ENCODE data around the gene ISCA2.
"Not testable (repeated sequence)": the region's sequence is repeated elsewhere in the genome, so short reads cannot be mapped to it uniquely, and the experiment has no call there.

Gene ISCA2

DNA sequence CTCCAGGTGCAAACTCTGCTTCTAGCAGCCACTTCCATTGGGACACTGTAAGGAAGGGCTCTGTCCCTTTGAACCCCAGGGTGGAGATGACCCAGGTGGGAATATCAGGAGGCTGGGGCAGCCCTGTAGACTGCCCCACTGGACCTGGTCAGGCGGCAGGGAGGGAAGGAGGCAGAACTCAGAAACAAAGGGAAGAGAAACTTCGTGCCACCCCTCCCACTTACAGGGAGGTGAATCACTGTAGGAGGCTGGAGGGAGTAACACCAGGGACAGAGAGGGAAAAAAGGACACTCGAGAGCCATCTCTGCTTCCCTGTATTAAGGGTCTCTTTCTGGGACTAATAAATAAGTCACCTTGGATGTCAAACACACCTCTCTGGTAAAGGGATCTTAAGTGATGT lies 37.4 kb downstream of the ISCA2 start:
- no peak for DNase-seq

DNA sequence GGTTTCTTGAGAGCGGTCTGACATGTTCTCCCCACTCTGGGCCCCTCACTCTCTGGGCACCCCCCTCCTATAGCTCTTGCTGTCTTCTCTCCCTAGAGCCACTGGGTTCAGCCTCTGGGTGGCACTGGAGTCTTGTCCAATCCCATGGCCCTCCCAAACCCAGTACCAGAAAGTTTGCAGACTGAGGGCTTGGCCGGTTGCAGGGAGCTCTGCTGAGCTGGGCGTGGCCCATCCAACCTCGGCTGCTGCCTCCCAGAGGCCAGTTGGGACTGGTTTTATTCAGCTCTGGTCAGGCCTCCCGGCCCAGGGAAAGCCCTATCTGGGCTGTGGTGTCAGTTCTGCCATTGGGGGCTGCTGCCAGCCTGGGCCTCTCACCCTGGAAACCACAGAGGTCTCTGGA lies 37.9 kb downstream of the ISCA2 start:
- no peak for DNase-seq

DNA sequence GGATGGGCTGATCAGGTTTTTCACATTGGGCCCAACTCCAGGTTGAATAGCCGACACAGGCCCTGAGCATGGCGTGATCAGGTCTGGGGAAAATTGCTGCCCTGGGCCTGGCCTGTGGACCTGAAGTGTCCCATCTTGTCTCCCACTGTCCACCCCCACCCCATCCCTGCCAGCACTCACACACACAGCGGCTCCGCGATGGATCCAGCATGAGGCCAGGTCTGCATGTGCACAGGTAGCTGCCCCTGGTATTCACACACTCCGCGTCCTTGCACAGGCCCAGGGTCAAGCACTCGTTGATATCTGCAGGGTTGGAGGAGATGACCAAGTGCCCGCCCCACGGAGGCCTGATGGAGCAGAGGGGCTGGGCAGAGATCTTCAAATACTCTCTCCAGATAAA lies 38.7 kb downstream of the ISCA2 start:
- DNase-seq: no peak

DNA sequence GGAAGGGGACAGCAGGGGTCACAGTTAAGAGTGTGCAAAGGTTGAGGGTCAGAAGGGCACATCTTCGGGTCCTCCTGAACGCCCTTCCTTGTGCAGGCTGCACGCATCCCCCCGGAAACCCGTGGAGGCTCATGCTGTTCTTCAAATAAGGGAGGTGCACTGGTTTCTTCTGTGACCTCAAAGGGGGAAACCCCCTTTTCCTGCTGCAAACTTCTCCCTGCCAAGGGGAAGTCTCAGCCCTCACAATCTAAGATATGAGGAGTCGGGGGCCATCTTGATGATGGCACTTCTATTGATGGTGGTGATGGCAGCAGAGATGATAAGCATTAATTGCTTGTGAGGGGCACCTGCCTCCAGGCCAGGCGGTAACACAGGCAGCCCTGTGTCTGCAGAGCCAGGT lies 40.0 kb downstream of the ISCA2 start:
- DNase-seq: no peak

DNA sequence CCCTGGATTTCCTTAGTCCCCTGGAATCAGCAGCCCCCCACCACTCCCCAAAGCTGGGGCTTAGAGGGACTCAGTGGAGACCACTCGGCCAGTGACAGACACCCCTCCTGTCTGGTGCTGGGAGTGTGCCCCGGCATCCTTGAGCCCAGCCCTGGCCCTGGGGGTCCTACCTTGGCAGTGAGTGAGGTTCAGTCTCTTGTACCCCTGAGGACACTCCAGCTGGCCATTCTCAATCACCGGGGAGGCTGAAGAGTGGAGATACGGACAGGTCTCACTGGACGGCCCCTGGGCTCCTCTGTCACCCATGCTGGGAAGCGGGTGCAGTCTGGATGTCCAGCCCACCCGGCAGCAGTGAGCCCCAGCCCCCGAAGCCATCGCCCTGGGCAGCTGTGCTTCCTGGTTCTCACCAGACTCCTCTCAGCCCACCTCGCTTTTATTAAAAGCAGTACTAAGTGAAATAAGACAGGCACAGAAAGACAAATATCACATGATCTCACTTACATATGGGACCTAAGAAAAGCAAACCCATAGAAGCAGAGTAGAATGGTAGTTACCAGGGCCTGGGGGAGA lies 42.3 kb downstream of the ISCA2 start:
- no peak for DNase-seq

DNA sequence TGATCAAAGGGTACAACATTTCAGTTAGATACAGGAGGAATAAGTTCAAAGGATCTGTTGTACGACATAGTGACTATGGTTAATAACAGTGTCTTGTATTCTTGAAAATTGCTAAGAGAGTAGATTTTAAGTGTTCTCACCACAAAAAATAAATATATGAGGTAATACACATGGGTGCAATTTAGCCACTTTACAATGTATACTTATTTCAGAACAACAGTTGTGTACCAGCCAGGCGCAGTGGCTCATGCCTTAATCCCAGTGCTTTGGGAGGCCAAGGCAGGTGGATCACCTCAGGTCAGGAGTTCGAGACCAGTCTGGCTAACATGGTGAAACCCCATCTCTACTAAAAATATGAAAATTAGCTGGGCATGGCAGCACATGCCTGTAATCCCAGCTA lies 42.8 kb downstream of the ISCA2 start:
- DNase-seq: not testable (repeated sequence)

DNA sequence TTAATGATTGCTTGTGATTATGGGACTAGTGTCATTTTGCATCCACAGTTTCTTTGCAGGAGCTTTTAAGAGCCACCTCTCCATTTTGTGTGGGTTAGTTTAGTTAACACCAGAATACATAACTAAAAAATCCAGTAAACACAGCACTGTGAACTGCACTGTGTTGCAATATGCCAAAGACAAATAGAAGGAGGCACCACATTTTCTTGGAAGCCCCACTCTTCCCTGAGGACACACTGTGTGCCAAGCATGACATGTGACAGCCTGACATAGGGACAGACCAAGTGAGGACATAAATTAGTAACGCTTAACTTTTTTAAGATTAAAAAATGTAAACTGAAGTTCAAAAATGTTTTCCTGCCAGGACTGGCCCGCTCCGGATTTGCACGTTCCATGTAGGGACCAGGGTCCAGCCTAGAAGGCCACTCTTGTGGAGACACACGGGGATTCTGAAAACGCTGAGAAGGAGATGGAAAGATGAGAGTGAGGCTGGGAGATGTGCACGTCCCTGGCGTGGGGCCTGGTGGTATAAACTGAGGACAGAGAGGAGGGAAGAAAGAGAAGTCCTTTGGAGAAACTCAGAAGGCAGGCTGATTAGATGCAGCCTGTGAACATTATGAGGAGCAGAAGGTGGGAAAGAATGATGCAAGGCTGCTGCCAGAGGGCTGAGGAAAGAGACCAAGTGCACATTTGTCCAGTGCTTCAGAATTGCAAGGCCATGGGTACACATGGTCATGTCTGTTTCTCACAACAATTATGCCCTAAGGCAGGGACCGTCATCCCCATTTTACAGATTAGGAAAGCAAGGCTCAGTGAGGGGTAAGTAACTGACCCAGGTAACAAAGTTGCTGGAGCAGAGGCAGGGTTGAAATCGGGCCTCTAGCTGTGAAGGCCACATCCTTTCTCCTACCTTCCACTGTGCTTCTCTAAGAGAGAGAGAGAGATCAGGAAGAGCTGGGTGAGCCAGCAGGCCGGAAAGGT lies 45.1 kb downstream of the ISCA2 start:
- DNase-seq: no peak

DNA sequence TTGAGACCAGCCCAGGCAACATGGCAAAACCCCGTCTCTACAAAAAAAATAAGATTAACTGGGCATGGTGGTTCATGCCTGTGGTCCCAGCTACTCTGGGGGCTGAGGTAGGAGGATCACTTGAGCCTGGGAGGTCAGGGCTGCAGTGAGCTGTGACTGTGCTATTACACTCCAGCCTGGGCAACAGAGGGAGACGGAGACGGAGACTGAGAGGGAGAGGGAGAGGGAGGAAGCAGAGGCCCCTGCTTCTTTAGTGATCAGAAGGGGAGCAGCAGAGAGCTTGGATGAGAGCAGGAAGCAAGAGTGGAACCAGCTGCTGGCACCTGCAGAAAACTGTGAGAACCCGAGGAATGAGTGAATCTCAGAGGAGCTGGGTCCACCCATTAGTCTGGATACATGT lies 45.9 kb downstream of the ISCA2 start:
- no peak for DNase-seq

DNA sequence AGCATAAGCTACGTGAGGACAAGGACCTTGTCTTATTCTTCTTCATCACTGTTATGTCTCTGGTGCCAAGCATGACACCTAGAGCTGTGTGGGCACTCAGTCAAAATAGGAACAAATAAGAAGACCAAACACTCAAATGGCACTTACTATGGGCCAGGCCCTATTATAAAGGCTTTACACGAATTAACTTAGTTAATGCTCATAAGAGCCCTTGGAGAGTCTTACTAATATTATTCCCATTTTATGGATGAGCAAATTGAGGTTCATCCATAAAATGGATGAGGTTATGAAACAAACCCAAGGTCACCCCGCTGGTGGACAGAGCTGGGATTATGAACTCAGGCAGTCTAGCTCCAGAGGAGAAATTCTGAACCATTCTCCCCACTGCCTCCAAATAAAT lies 47.7 kb downstream of the ISCA2 start:
- DNase-seq: no peak

DNA sequence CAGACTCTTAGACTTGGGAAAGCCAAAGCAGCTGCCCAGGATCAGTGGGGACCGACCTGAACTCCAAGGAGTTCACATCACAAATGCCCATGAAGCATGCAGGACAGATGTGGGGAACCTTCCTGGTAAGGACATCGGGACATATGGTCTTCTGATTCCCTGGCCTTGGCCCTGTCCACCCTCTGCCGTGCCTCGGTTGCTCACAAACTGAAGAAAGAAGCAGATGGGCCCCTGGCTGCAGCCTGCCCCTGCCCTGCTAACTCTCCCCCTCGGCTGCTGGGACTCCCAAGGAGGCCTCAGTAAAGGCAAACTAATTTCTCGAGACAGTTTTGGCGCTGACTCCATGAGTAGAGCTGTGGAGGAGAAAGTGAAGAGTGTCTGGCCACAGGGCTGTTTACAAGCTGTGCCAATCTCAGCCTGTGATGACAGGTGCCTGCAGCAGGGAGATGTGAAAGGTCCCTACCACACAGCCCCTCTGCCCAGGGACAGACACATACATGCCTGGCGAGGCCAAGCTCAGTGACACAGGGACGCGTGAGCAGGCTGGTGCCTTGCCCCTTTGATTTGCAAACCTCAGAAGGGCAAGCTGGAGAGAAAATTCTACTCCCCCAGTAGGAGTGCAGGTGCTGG lies 48.6 kb downstream of the ISCA2 start:
- no peak for DNase-seq

DNA sequence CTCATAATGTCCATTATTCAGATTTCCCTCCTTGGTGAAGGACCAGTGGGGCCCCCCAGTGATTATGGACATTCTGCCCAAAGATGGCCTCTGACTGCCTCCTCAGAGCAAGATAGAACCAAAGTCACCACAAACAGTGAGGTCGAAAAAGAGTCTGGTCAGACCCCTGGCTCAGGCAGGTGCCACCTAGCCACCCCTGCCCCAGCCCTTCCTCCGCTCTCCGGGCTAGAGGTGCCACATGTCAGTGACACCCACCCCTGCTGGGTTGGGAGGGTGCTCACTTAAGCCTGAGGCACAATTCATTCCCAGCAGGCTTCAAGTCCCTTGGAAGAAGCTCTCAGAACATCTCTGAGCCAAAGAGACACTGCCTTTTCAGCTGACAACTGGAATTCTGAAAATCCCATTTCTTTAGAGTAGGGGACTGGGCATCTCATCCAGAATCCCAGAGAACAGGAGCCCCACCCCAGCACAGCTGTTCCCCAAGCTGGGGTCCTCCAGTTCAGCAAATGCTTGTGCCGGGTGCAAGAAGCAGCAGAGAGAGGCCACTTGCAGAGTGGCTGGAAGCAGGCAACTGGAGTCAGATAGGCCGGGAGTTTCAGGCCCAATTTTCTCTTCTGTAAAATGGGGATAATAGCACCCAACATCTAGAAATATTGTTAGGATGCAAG lies 50.3 kb downstream of the ISCA2 start:
- DNase-seq: no peak

DNA sequence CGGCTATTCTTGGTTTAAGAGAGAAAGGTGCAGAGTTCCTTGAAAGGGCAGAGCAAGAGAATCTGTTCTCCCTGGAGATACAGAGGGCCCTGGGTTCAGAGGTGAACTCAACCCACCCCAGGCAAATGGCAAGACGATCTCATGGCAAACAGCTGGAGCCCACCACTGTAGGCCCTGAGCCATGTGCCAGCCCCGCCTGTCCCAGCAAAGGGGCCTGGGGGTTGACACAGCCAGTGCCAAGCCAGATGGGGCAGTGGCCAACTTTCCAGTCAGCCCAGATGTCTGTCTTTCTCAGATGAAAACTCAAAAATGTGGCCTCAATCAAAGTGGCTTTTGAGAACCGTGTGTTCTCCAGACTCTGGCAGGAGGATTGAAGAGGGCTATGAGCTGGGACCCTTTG lies 51.8 kb downstream of the ISCA2 start:
- no peak for DNase-seq

DNA sequence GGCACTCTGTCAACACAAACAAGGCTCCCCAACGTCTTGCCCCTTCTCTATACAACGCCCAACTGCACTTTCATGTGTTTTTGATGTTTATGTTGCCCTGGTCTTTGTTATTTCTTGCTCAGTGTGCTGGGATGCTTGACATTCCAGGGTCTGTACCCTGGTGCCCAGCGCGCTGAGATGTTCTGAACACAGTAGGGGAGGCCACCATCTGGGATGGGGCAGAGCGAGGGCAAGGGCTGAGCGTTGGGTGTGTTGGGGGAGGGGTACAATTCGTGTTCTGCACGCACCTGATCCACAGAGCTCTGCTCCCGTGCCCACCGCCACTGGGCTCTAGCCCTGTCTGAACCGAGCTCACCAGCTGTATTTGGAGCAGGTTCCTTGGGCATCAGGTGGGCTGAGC lies 52.9 kb downstream of the ISCA2 start:
- DNase-seq: no peak
